ENCODE data around the gene CEP135. TPM values are rescaled to one million over a fixed set of nuclear protein-coding genes. Genes with fewer than 3 reads are reported as not detected.

Gene CEP135
- total RNA-seq, 2 donors from 2014 or later, result 4.0 to 7.3 TPM

- DNase-seq, result no peak
- H3K4me3 ChIP-seq, result no peak overlapping the region
- H3K9me3 ChIP-seq, result no peaks in the 10 kb centered on the region
- H3K27me3 ChIP-seq, result no peaks in the 10 kb centered on the region
- no peaks in the 10 kb centered on the region for H3K4me1 ChIP-seq
- no peak overlapping the region for H3K27ac ChIP-seq
- H3K36me3 ChIP-seq, result no peaks in the 10 kb centered on the region
- TF ChIP-seq, protein P1, sequence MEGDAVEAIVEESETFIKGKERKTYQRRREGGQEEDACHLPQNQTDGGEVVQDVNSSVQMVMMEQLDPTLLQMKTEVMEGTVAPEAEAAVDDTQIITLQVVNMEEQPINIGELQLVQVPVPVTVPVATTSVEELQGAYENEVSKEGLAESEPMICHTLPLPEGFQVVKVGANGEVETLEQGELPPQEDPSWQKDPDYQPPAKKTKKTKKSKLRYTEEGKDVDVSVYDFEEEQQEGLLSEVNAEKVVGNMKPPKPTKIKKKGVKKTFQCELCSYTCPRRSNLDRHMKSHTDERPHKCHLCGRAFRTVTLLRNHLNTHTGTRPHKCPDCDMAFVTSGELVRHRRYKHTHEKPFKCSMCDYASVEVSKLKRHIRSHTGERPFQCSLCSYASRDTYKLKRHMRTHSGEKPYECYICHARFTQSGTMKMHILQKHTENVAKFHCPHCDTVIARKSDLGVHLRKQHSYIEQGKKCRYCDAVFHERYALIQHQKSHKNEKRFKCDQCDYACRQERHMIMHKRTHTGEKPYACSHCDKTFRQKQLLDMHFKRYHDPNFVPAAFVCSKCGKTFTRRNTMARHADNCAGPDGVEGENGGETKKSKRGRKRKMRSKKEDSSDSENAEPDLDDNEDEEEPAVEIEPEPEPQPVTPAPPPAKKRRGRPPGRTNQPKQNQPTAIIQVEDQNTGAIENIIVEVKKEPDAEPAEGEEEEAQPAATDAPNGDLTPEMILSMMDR (IDR thresholded peaks at IDR 0.05), result no peak
- no peak overlapping the region for H3K9ac ChIP-seq (ENCODE audit: low read depth in 2 of 2, low read length in 2 of 2)
- intact Hi-C loops (cut with DNase I), result no loop called here
These were observed 34.2 kb downstream of the CEP135 start for GRCh38 chr4:55982976-55983375.

GRCh38 chr4:55989766-55990165 lies 41.0 kb downstream of the CEP135 start:
- Histone ChIP-seq H3K4me1 (no peaks in the 10 kb centered on the region), H3K9ac (ENCODE audit: low read depth in 2 of 2, low read length in 2 of 2) (no peak overlapping the region), H3K27ac (no peak overlapping the region), H3K36me3 (no peaks in the 10 kb centered on the region), H3K4me3 (no peak overlapping the region), H3K27me3 (no peaks in the 10 kb centered on the region), H3K9me3 (no peaks in the 10 kb centered on the region)
- intact Hi-C loops (cut with DNase I), result no loop called here
- TF ChIP-seq, protein P1 (IDR thresholded peaks at IDR 0.05), result no peak
- no peak for DNase-seq

GRCh38 chr4:55993994-55994663 lies 45.4 kb downstream of the CEP135 start:
- Histone ChIP-seq H3K9me3 (no peaks in the 10 kb centered on the region), H3K4me1 (no peaks in the 10 kb centered on the region), H3K4me3 (no peak overlapping the region), H3K9ac (ENCODE audit: low read depth in 2 of 2, low read length in 2 of 2) (no peak overlapping the region), H3K27ac (no peak overlapping the region), H3K27me3 (no peaks in the 10 kb centered on the region), H3K36me3 (no peaks in the 10 kb centered on the region)
- DNase-seq, result no peak
- intact Hi-C loops (cut with DNase I), result no loop called here
- TF ChIP-seq, protein P1 (IDR thresholded peaks at IDR 0.05), result no peak

DNA sequence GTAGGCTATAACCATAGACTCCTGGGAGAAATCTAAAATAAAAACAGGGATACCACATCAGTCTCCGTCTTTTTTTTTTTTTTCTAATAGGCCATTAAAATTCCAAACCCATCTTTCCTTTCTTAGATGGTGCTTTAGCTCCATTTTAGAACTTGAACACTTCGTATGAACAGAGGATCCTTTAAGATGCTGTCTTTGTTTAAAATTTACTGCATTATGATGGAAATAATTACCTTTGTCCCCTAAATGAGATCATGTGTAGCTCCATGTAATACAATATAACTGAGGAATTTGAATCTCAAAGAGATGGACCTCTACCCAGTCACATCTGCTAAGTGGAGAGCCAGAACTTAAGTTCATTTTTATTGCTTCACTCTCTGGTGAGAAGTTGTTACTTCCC lies 47.9 kb downstream of the CEP135 start:
- Histone ChIP-seq H3K9ac (ENCODE audit: low read depth in 2 of 2, low read length in 2 of 2) (no peak overlapping the region), H3K4me1 (no peaks in the 10 kb centered on the region), H3K9me3 (no peaks in the 10 kb centered on the region), H3K4me3 (no peak overlapping the region), H3K27me3 (no peaks in the 10 kb centered on the region), H3K36me3 (no peaks in the 10 kb centered on the region), H3K27ac (no peak overlapping the region)
- intact Hi-C loops (cut with DNase I), result no loop called here
- DNase-seq, result no peak
- TF ChIP-seq, protein P1 (IDR thresholded peaks at IDR 0.05), result no peak

DNA sequence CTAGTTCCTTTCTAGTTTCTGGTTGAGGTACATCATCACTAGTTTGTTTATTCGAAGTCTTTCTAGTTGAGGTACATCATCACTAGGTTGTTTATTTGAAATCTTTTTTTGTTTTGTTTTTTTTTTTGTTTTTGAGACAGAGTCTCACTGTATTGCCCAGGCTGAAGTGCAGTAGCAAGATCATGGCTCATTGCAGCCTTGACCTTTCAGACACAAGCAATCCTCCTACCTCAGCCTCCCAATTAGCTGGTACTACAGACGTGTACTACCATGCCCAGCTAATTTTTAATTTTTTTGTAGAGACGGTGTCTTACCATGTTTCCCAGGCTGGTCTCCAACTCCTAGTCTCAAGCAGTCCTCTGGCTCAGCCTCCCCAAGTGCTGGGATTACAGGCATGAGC lies 54.9 kb downstream of the CEP135 start:
- no peak overlapping the region for H3K9ac ChIP-seq (ENCODE audit: low read depth in 2 of 2, low read length in 2 of 2)
- no peak for DNase-seq
- intact Hi-C loops (cut with DNase I), result no loop called here
- H3K4me3 ChIP-seq, result no peak overlapping the region
- no peaks in the 10 kb centered on the region for H3K36me3 ChIP-seq
- H3K27ac ChIP-seq, result no peak overlapping the region
- TF ChIP-seq, protein P1 (IDR thresholded peaks at IDR 0.05), result no peak
- no peaks in the 10 kb centered on the region for H3K4me1 ChIP-seq
- no peaks in the 10 kb centered on the region for H3K27me3 ChIP-seq
- no peaks in the 10 kb centered on the region for H3K9me3 ChIP-seq

All from colonic mucosa (tissue), 4 donors.